IMR-90 (cell line): ENCODE measurements around the gene SLC23A1. TPM values are rescaled to one million over a fixed set of nuclear protein-coding genes. Genes with fewer than 3 reads are reported as not detected.

ENCODE experiments used
- ATAC-seq: fragments of 200-7000 bp; cut with Tn5 transposase; 2 replicates; pipeline ENCODE4 v1.9.1; 2020; ENCODE audit warnings: low read depth, mild to moderate bottlenecking, moderate library complexity
- BruUV-seq: library from RNA; stranded (reverse); fragments of 400-500 nt; replicated peaks from 2 replicates; lab custom pipeline; 2021; lab: Mats Ljungman, UMichigan
- CTCF ChIA-PET: fragments of 300-600 bp; formaldehyde crosslinking; extraction: SDS; loops from one replicate; lab custom pipeline; 2021; ENCODE audit warnings: antibody characterized with exemption; lab: Yijun Ruan, JAX
- POLR2A ChIA-PET: fragments of 300-600 bp; sonication (Branson Sonifier 250); formaldehyde crosslinking; loops from one replicate; lab custom pipeline; 2022; ENCODE audit warnings: antibody characterized with exemption; ENCODE audit not compliant: unreplicated experiment; lab: Charles Lee
- DNase-seq: peaks from one replicate; pipeline ENCODE4 v3.0.0; 2013
- H2AFZ ChIP-seq: replicated peaks from 2 replicates; pipeline ENCODE3; 2013; ENCODE audit warnings: low read length, mild to moderate bottlenecking; ENCODE audit not compliant: poor library complexity
- H2AK5ac ChIP-seq: 2 replicates; pipeline ENCODE4 v1.6.1; 2013; ENCODE audit warnings: low read depth, low read length, inconsistent platforms
- H2AK9ac ChIP-seq: replicated peaks from 2 replicates; pipeline ENCODE3; 2013; ENCODE audit warnings: mild to moderate bottlenecking, low read depth, low read length, moderate library complexity; ENCODE audit not compliant: poor library complexity
- H2BK120ac ChIP-seq: 2 replicates; pipeline ENCODE4 v1.6.1; 2013; ENCODE audit warnings: low read depth, low read length, inconsistent platforms
- H2BK15ac ChIP-seq: 3 replicates; pipeline ENCODE4 v1.6.1; 2013; ENCODE audit warnings: low read depth, low read length, inconsistent platforms
- H2BK20ac ChIP-seq: 2 replicates; pipeline ENCODE4 v1.6.1; 2013; ENCODE audit warnings: low read depth, mild to moderate bottlenecking, inconsistent platforms, low read length, moderate library complexity
- H2BK5ac ChIP-seq: 2 replicates; pipeline ENCODE4 v1.6.1; 2013; ENCODE audit warnings: mild to moderate bottlenecking, low read depth, low read length, inconsistent platforms; ENCODE audit not compliant: poor library complexity, severe bottlenecking
- H3K14ac ChIP-seq: replicated peaks from 2 replicates; pipeline ENCODE4 v1.6.1; 2013; ENCODE audit warnings: low read depth, low read length, inconsistent platforms
- H3K18ac ChIP-seq: 2 replicates; pipeline ENCODE4 v1.6.1; 2013; ENCODE audit warnings: low read depth, low read length, control low read depth
- H3K23ac ChIP-seq: 2 replicates; pipeline ENCODE4 v1.6.1; 2013; ENCODE audit warnings: low read depth, low read length, inconsistent platforms
- H3K27ac ChIP-seq: 2 replicates; pipeline ENCODE4 v1.5.1; 2013; ENCODE audit warnings: mild to moderate bottlenecking, control low read depth, low read length; ENCODE audit not compliant: insufficient read depth
- H3K27me3 ChIP-seq: 2 replicates; pipeline ENCODE4 v1.6.1; 2013; ENCODE audit warnings: low read length; ENCODE audit not compliant: control insufficient read depth, insufficient read depth
- H3K36me3 ChIP-seq: 2 replicates; pipeline ENCODE4 v1.6.1; 2013; ENCODE audit warnings: low read length, mixed read lengths; ENCODE audit not compliant: control insufficient read depth, insufficient read depth
- H3K4ac ChIP-seq: 2 replicates; pipeline ENCODE4 v1.6.1; 2013; ENCODE audit warnings: low read depth, low read length, inconsistent platforms
- H3K4me1 ChIP-seq: 2 replicates; pipeline ENCODE4 v1.6.1; 2013; ENCODE audit warnings: low read length, mixed read lengths; ENCODE audit not compliant: control insufficient read depth, insufficient read depth
- H3K4me2 ChIP-seq: 2 replicates; pipeline ENCODE4 v1.6.1; 2013; ENCODE audit warnings: low read depth, mild to moderate bottlenecking, control low read depth, low read length, moderate library complexity
- H3K4me3 ChIP-seq: 2 replicates; pipeline ENCODE4 v1.5.1; 2013; ENCODE audit warnings: low read depth, mild to moderate bottlenecking, control low read depth, low read length, moderate library complexity; ENCODE audit not compliant: insufficient read depth
- H3K56ac ChIP-seq: 2 replicates; pipeline ENCODE4 v1.6.1; 2013; ENCODE audit warnings: low read length, inconsistent platforms; ENCODE audit not compliant: insufficient read depth; ENCODE audit errors: extremely low read depth
- H3K79me1 ChIP-seq, 2 experiments: 2 replicates each; pipeline ENCODE4 v1.6.1; 2013; ENCODE audit warnings: low read length in 2 of 2, inconsistent platforms in 1 of 2, low read depth in 1 of 2
- H3K9ac ChIP-seq: 2 replicates; pipeline ENCODE4 v1.6.1; 2013; ENCODE audit warnings: low read depth, low read length, control low read depth
- H3K9me1 ChIP-seq: 2 replicates; pipeline ENCODE4 v1.6.1; 2013; ENCODE audit warnings: low read length, inconsistent platforms; ENCODE audit not compliant: insufficient read depth
- H3K9me3 ChIP-seq: 2 replicates; pipeline ENCODE4 v1.6.1; 2013; ENCODE audit warnings: low read length; ENCODE audit not compliant: control insufficient read depth, insufficient read depth
- H4K20me1 ChIP-seq: 2 replicates; pipeline ENCODE4 v1.6.1; 2013; ENCODE audit warnings: low read length, inconsistent platforms; ENCODE audit not compliant: insufficient read depth
- H4K5ac ChIP-seq: 2 replicates; pipeline ENCODE4 v1.6.1; 2013; ENCODE audit warnings: mild to moderate bottlenecking, low read depth, low read length, control low read depth
- H4K8ac ChIP-seq, 2 experiments: 2 replicates each; pipeline ENCODE4 v1.6.1; 2013; ENCODE audit warnings: low read depth in 2 of 2, low read length in 2 of 2, control low read depth in 1 of 2, inconsistent platforms in 1 of 2
- H4K91ac ChIP-seq: 2 replicates; pipeline ENCODE4 v1.6.1; 2013; ENCODE audit warnings: low read depth, low read length, inconsistent platforms; ENCODE audit not compliant: insufficient read depth
- BHLHE40 ChIP-seq: fragments of 150-350 bp; IDR thresholded peaks from 2 replicates; pipeline ENCODE4 v1.6.1; 2016; ENCODE audit warnings: mild to moderate bottlenecking, low read depth, low read length
- CHD1 ChIP-seq: IDR thresholded peaks from 2 replicates; pipeline ENCODE4 v1.6.1; 2012; ENCODE audit warnings: low read depth, low read length, improper control_type of control experiment
- MAFK ChIP-seq: IDR thresholded peaks from 2 replicates; pipeline ENCODE4 v1.6.1; 2012; ENCODE audit warnings: low read depth, low read length, improper control_type of control experiment
- MAZ ChIP-seq: IDR thresholded peaks from 2 replicates; pipeline ENCODE4 v1.6.1; 2012; ENCODE audit warnings: low read depth, mild to moderate bottlenecking, low read length, improper control_type of control experiment, moderate library complexity, borderline replicate concordance
- MXI1 ChIP-seq: IDR thresholded peaks from 2 replicates; pipeline ENCODE4 v1.6.1; 2012; ENCODE audit warnings: low read depth, mild to moderate bottlenecking, low read length, moderate library complexity, borderline replicate concordance
- NFE2L2 ChIP-seq: fragments of 150-350 bp; IDR thresholded peaks from 2 replicates; pipeline ENCODE4 v1.6.1; 2016; ENCODE audit warnings: low read depth, mild to moderate bottlenecking, low read length
- POLR2A ChIP-seq: IDR thresholded peaks from 2 replicates; pipeline ENCODE4 v1.6.1; 2012; ENCODE audit warnings: mild to moderate bottlenecking, low read depth, low read length
- RFX5 ChIP-seq: IDR thresholded peaks from 2 replicates; pipeline ENCODE4 v1.8.0; 2012; ENCODE audit warnings: low read depth, mild to moderate bottlenecking, low read length, moderate library complexity
- SMC3 ChIP-seq: fragments of 150-350 bp; IDR thresholded peaks from 2 replicates; pipeline ENCODE4 v1.6.1; 2016; ENCODE audit warnings: low read depth, mild to moderate bottlenecking, antibody characterized with exemption, low read length, moderate library complexity
- WGBS, 2 experiments: methylation state at CpG; one replicate each; pipeline versions ENCODE4 v1.1.5 to v1.1.7; 2013; ENCODE audit warnings: missing lambda C conversion rate in 2 of 2; ENCODE audit not compliant: insufficient read length in 1 of 2; ENCODE audit errors: extremely low coverage in 2 of 2; 5-methylcytosine and 5-hydroxymethylcytosine counted together
- dilution Hi-C: fragments of 300-500 bp; cut with HindIII; formaldehyde crosslinking; loops from one replicate; pipeline ENCODE4 v1.14.3; 2018; ENCODE audit warnings: low sequenced_read_pairs; ENCODE audit not compliant: unreplicated experiment
- in situ Hi-C: fragments of 300-500 bp; cut with MboI; formaldehyde crosslinking; loops from 3 replicates; pipeline ENCODE4 v1.14.3; 2019; ENCODE audit warnings: low sequenced_read_pairs, inconsistent platforms, mixed read lengths
- intact Hi-C: fragments of 100-400 bp; cut with micrococcal nuclease; formaldehyde crosslinking; loops from 2 replicates; pipeline ENCODE4 v1.10.0; 2022
- polyA plus RNA-seq, 3 experiments: library from polyadenylated mRNA; depleted of rRNA; stranded (reverse); fragments of >200 nt; gene quantifications; 2 replicates each; pipeline ENCODE4 v1.2.3, GENCODE V29; 2012; ENCODE audit warnings: low replicate concordance in 1 of 3
- total RNA-seq: library from RNA; depleted of rRNA; stranded (reverse); fragments of >200 nt; gene quantifications from 2 replicates; pipeline ENCODE4 v1.2.3, GENCODE V29; 2012
- TF ChIP-seq, protein P1 (sequence below): fragments of 150-350 bp; IDR thresholded peaks from 2 replicates; pipeline ENCODE4 v1.6.1; 2016; ENCODE audit warnings: low read depth, mild to moderate bottlenecking, low read length, moderate library complexity, borderline replicate concordance
- TF ChIP-seq, protein P2 (sequence below): fragments of 150-350 bp; IDR thresholded peaks from 2 replicates; pipeline ENCODE4 v1.6.1; 2017; ENCODE audit warnings: mild to moderate bottlenecking, antibody characterized with exemption, low read length, low read depth

Gene SLC23A1
- total and polyA plus RNA-seq, 2 of the 4 experiments (the other 2 are of a cell fraction) = not detected

DNA sequence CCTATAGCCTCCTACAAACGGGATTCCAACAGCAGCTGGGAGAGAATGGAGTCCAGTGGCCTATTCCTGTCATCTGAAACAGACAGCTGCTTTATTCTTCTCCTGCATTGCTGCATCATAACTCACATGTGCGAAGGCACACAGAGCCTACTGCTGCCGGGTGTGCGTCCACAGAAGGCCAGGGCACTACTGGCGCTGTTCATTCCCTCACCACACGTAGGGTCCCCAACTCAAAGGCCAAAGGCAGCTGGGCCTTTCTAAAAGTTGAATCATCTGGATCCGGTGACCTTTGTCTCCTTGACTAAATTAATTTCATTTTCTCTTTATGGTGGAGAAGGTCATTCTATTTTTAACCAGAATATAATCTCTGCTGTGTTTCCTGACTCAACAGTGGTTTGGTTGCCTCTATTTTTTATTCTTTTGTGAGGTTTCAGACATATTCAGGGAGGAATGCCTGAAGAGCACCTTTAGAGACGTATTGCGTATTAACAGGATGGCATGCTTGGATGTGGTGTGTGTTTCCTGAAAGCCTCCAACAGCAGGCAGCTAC, 31.6 kb upstream of the SLC23A1 start:
- Histone ChIP-seq H2BK20ac (no peak overlapping the region), H3K4me1 (peaks cover 9% of the 10 kb centered on the region; the same call in 1 of the 2 replicates), H4K5ac (no peak overlapping the region), H3K9ac (no peak overlapping the region), H2AK5ac (no peak overlapping the region), H3K79me1 (no peaks in the 10 kb centered on the region), H3K4ac (no peak overlapping the region), H2BK120ac (no peak overlapping the region), H3K36me3 (peaks cover 19% of the 10 kb centered on the region), H3K23ac (no peak overlapping the region), H3K4me2 (no peak overlapping the region), H3K56ac (no peak overlapping the region), H3K18ac (no peak overlapping the region), H2AK9ac (no peak overlapping the region), H2AFZ (no peak overlapping the region), H3K27me3 (no peaks in the 10 kb centered on the region), H3K27ac (no peak overlapping the region), H3K9me3 (no peaks in the 10 kb centered on the region), H4K91ac (no peak overlapping the region), H3K9me1 (no peaks in the 10 kb centered on the region), H3K4me3 (no peak overlapping the region), H3K14ac (no peak overlapping the region), H4K8ac (no peak overlapping the region), H4K20me1 (no peaks in the 10 kb centered on the region), H2BK5ac (no peak overlapping the region), H2BK15ac (no peak overlapping the region)
- intact Hi-C loops = no loop called here
- ChIA-PET POLR2A (no interaction called here), CTCF (no interaction called here)
- TF ChIP-seq RFX5 (no peak), POLR2A (no peak), SMC3 (no peak), CHD1 (no peak), NFE2L2 (no peak), MAZ (no peak), MAFK (no peak), MXI1 (no peak), BHLHE40 (no peak)
- TF ChIP-seq, protein P1, sequence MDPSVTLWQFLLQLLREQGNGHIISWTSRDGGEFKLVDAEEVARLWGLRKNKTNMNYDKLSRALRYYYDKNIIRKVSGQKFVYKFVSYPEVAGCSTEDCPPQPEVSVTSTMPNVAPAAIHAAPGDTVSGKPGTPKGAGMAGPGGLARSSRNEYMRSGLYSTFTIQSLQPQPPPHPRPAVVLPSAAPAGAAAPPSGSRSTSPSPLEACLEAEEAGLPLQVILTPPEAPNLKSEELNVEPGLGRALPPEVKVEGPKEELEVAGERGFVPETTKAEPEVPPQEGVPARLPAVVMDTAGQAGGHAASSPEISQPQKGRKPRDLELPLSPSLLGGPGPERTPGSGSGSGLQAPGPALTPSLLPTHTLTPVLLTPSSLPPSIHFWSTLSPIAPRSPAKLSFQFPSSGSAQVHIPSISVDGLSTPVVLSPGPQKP = no peak
- TF ChIP-seq, protein P2, sequence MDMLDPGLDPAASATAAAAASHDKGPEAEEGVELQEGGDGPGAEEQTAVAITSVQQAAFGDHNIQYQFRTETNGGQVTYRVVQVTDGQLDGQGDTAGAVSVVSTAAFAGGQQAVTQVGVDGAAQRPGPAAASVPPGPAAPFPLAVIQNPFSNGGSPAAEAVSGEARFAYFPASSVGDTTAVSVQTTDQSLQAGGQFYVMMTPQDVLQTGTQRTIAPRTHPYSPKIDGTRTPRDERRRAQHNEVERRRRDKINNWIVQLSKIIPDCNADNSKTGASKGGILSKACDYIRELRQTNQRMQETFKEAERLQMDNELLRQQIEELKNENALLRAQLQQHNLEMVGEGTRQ = no peak
- BruUV-seq = no TSS peak
- DNase-seq (no peak), ATAC-seq (no peak)
- 83% methylated on average over 1 of the region's 9 CpGs; no CpG with 5 or more reads in 1 of the 2 experiments for WGBS, 2 experiments
- in situ Hi-C loops = no loop called here
- dilution Hi-C loops = loop anchor here (25.0 kb wide), 1 partner anchor 98 kb away; no protein-coding TSS in a partner anchor
